Stomach (tissue), 9 donors: ENCODE data around the gene EDARADD. TPM values are rescaled to one million over a fixed set of nuclear protein-coding genes. Genes with fewer than 3 reads are reported as not detected.
A peak's percentile ranks its signal among the peaks of the same experiment; 100 is the strongest.

Experiments
- DNase-seq, 2 donors: peaks; one replicate each; pipeline versions ENCODE4 v3.0.0 to v3.0.0-alpha.2; 2013 to 2019
- H3K27ac ChIP-seq, 5 donors: fragments of 200-600 bp in 4 of 5; sonication (generic) in 4 of 5; one replicate each; pipeline ENCODE4 v1.5.1; 2013 to 2019; ENCODE audit warnings: mild to moderate bottlenecking in 1 of 5, moderate library complexity in 1 of 5
- H3K27me3 ChIP-seq, 3 donors: fragments of 200-600 bp; sonication (generic); one replicate each; pipeline ENCODE4 v1.5.1; 2017 to 2019; ENCODE audit warnings: mixed run types in 1 of 3
- H3K36me3 ChIP-seq, 4 donors: fragments of 200-600 bp; sonication (generic); 1 replicate in 3 of 4; 2 replicates in 1 of 4; pipeline ENCODE4 v1.5.1; 2016 to 2019
- H3K4me1 ChIP-seq, 4 donors: fragments of 200-600 bp; sonication (generic); one replicate each; pipeline ENCODE4 v1.5.1; 2016 to 2019
- H3K4me3 ChIP-seq, 4 donors: fragments of 200-600 bp; sonication (generic) in 3 of 4; one replicate each; pipeline ENCODE4 v1.5.1; 2016 to 2019; ENCODE audit warnings: mild to moderate bottlenecking in 1 of 4
- H3K9me3 ChIP-seq, 4 donors: fragments of 200-600 bp; sonication (generic); one replicate each; pipeline ENCODE4 v1.5.1; 2016 to 2019
- CTCF ChIP-seq, 7 experiments: fragments of 450-650 bp in 4 of 7; fragments of 200-600 bp in 3 of 7; sonication (generic) in 3 of 7; IDR thresholded peaks; one replicate each; pipeline ENCODE4 v1.5.1; 2016 to 2019; ENCODE audit warnings: antibody characterized with exemption in 7 of 7, control low read depth in 2 of 7, mild to moderate bottlenecking in 1 of 7
- EP300 ChIP-seq: sonication (generic); formaldehyde crosslinking; IDR thresholded peaks from one replicate; pipeline ENCODE4 v1.6.1; 2017; ENCODE audit warnings: antibody characterized with exemption
- POLR2A ChIP-seq, 4 donors: fragments of 450-650 bp; IDR thresholded peaks; one replicate each; pipeline ENCODE4 v1.6.1; 2016; ENCODE audit warnings: antibody characterized with exemption in 4 of 4, control low read depth in 2 of 4, mild to moderate bottlenecking in 1 of 4, moderate library complexity in 1 of 4
- POLR2AphosphoS5 ChIP-seq, 3 donors: sonication (generic); formaldehyde crosslinking; IDR thresholded peaks; one replicate each; pipeline ENCODE4 v1.6.1; 2016; ENCODE audit warnings: antibody characterized with exemption in 3 of 3
- WGBS, 5 donors: extraction: QIAGEN DNeasy Blood & Tissue Kit in 3 of 5; methylation state at CpG; one replicate each; pipeline versions ENCODE4 v1.1.5 to v1.1.7; 2013 to 2018; 5-methylcytosine and 5-hydroxymethylcytosine counted together
- intact Hi-C: fragments of 100-400 bp; cut with DNase I; formaldehyde crosslinking; loops from one replicate; pipeline ENCODE4 v1.15.1; 2023; ENCODE audit warnings: low total_unique reads
- polyA plus RNA-seq, 3 donors: library from polyadenylated mRNA; stranded (reverse); fragments of 200-250 nt; gene quantifications; one replicate each; pipeline ENCODE4 v1.2.3, GENCODE V29; 2013
- total RNA-seq, 5 donors: library from RNA; depleted of rRNA; stranded (reverse); fragments of >200 nt; gene quantifications; one replicate each; pipeline versions ENCODE4 v1.1.0 to v1.2.3, GENCODE V29; 2014 to 2016
- donor health status: healthy with polysubstance abuse.
- donor health status: Bipolar disorder and iron deficiency.
- donor health status: healthy.

The EDARADD gene
- total and polyA plus RNA-seq, 8 donors = 3.7 to 13.8 (median 6.6) TPM; not detected in 1

GRCh38 chr1:236465959-236466303 is 71.8 kb downstream of the EDARADD start:
- DNase-seq = peak in 1 of 2 donors; percentile 47
- Histone ChIP-seq H3K27ac (no peak overlapping the region), H3K36me3 (no peaks in the 10 kb centered on the region), H3K4me1 (no peaks in the 10 kb centered on the region), H3K9me3 (no peaks in the 10 kb centered on the region), H3K27me3 (no peaks in the 10 kb centered on the region), H3K4me3 (no peak overlapping the region)
- WGBS, 5 donors = 62 to 81% (median 69%) methylated on average over 5 of the region's 5 CpGs
- TF ChIP-seq POLR2A (IDR thresholded peaks at IDR 0.05) = no peak
- TF ChIP-seq EP300 = no peak
- TF ChIP-seq CTCF (IDR thresholded peaks at IDR 0.05) = no peak
- TF ChIP-seq POLR2AphosphoS5 (IDR thresholded peaks at IDR 0.05) = no peak
- intact Hi-C loops = no loop called here

- intact Hi-C loops = no loop called here
- Histone ChIP-seq H3K27me3 (no peaks in the 10 kb centered on the region), H3K4me3 (no peak overlapping the region), H3K9me3 (no peaks in the 10 kb centered on the region), H3K4me1 (no peaks in the 10 kb centered on the region), H3K27ac (no peak overlapping the region), H3K36me3 (no peaks in the 10 kb centered on the region)
- no peak for TF ChIP-seq EP300
- TF ChIP-seq CTCF (IDR thresholded peaks at IDR 0.05) = no peak
- TF ChIP-seq POLR2A (IDR thresholded peaks at IDR 0.05) = no peak
- TF ChIP-seq POLR2AphosphoS5 (IDR thresholded peaks at IDR 0.05) = no peak
- DNase-seq = no peak
- WGBS, 5 donors = 74 to 95% (median 83%) methylated on average over 5 of the region's 5 CpGs
These were observed 73.2 kb downstream of the EDARADD start for GRCh38 chr1:236467327-236467641.

- no peaks in the 10 kb centered on the region for H3K27me3 ChIP-seq
- no peaks in the 10 kb centered on the region for H3K4me1 ChIP-seq
- 86 to 95% (median 91%) methylated on average over 4 of the region's 4 CpGs for WGBS, 5 donors
- no peak overlapping the region for H3K4me3 ChIP-seq
- intact Hi-C loops = no loop called here
- no peak overlapping the region for H3K27ac ChIP-seq
- no peak for DNase-seq
- H3K36me3 ChIP-seq = no peaks in the 10 kb centered on the region
- no peak for TF ChIP-seq POLR2AphosphoS5 (IDR thresholded peaks at IDR 0.05)
- TF ChIP-seq EP300 = no peak
- no peak for TF ChIP-seq CTCF (IDR thresholded peaks at IDR 0.05)
- TF ChIP-seq POLR2A (IDR thresholded peaks at IDR 0.05) = no peak
- no peaks in the 10 kb centered on the region for H3K9me3 ChIP-seq
These were observed 74.5 kb downstream of the EDARADD start for GRCh38 chr1:236468625-236469024.

DNA sequence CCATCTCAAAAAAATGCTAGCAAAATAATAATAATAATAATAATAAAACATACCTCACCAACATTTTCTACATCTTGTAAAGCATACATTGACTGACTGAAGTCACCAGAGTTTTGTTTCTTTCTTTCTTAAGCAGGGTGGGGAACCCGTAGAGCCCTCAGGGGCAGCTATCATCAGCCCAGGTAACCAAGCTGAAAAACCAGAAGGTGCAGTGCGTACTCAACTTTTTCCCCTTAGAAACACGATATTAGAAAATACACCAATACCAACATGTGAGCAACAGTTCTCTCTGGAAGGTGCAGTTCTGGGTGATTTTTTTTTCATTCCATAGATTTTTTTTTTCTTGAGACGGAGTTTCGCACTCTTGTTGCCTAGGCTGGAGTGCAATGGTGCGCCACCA is 75.4 kb downstream of the EDARADD start:
- WGBS, 5 donors = 91 to 98% (median 95%) methylated on average over 6 of the region's 6 CpGs
- no peak overlapping the region for H3K4me3 ChIP-seq
- intact Hi-C loops = no loop called here

DNA sequence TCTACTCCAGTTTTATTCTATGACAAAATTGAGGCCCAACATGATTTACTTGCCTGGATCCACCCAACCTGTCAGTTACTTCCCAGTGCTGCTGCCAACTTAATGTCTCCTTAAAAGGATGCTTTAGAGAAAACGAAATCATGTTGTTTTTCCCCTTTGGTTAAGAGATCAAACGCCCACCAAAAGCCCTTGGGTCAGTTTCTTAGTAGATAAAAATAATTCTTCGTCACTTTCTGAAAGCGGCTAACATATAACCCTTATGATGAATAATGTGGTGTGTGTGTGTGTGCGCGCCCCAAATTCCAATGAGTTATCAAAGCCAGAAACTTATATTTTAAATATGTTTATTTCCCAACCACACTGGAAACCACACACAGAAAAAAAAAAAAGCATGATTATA is 77.0 kb downstream of the EDARADD start:
- WGBS, 5 donors = 75 to 86% (median 83%) methylated on average over 6 of the region's 6 CpGs
- intact Hi-C loops = no loop called here
- no peak overlapping the region for H3K27ac ChIP-seq
- H3K4me3 ChIP-seq = no peak overlapping the region
- no peak for TF ChIP-seq POLR2AphosphoS5 (IDR thresholded peaks at IDR 0.05)
- TF ChIP-seq EP300 = no peak
- H3K4me1 ChIP-seq = no peaks in the 10 kb centered on the region
- DNase-seq = no peak
- H3K9me3 ChIP-seq = no peaks in the 10 kb centered on the region
- H3K27me3 ChIP-seq = no peaks in the 10 kb centered on the region
- no peaks in the 10 kb centered on the region for H3K36me3 ChIP-seq

More for the DNA sequence above, 75.4 kb downstream of the EDARADD start:
- no peak overlapping the region for H3K27ac ChIP-seq
- no peak for DNase-seq
- no peaks in the 10 kb centered on the region for H3K9me3 ChIP-seq
- no peaks in the 10 kb centered on the region for H3K36me3 ChIP-seq
- TF ChIP-seq POLR2A (IDR thresholded peaks at IDR 0.05) (no peak), POLR2AphosphoS5 (IDR thresholded peaks at IDR 0.05) (no peak)
- no peaks in the 10 kb centered on the region for H3K27me3 ChIP-seq
- H3K4me1 ChIP-seq = no peaks in the 10 kb centered on the region
